ENCODE data around the gene ARF6.

Gene ARF6

DNA sequence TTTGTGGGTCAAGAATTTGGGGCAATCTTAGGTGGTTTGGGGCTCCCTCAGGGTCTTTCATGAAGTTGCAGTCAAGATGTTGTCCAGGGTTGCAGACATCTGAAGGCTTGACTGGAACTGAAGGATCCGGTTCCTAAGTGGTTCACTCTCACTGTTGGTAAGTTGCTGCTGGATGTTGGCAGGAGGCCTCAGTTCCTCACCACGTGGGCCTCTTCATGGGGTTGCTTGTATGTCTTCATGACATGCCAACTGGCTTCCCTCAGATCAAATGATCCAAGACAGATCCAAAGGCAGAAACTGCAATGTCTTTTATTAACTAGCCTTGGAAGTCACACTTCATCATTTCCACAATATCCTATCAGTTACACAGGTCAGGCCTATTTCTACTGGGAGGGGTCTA is 49.2 kb downstream of the ARF6 start:
- in situ Hi-C loops (cut with HindIII; ENCODE audit: low pct_unique_long_range_greater_than_20kb, low sequenced_read_pairs): no loop called here
- no peak for DNase-seq (ENCODE audit: low read depth in 1 of 2, low spot score in 1 of 2)
- no peak for TF ChIP-seq JUND (IDR thresholded peaks at IDR 0.05; ENCODE audit: low read depth)

DNA sequence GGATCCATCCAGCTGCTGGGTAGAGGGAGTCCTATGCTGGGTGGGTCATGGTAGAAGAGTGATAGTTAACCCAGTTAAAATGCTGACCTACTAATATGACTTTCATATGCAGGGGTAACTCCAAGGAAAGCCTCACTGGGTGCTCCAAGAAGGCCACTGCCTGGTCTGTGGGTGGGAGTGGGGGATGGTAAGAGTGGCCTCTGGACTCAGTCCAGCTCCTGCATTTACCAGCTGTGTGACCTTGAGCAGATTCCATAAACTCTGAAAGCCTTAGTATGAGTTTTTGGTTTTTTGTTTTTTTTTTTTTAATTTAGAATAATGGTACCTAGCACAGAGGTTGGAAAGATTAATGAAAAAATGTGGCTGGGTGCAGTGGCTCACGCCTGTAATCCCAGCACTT is 51.6 kb downstream of the ARF6 start:
- no peak for DNase-seq (ENCODE audit: low read depth in 1 of 2, low spot score in 1 of 2)
- in situ Hi-C loops (cut with HindIII; ENCODE audit: low pct_unique_long_range_greater_than_20kb, low sequenced_read_pairs): no loop called here
- TF ChIP-seq JUND (IDR thresholded peaks at IDR 0.05; ENCODE audit: low read depth): no peak

DNA sequence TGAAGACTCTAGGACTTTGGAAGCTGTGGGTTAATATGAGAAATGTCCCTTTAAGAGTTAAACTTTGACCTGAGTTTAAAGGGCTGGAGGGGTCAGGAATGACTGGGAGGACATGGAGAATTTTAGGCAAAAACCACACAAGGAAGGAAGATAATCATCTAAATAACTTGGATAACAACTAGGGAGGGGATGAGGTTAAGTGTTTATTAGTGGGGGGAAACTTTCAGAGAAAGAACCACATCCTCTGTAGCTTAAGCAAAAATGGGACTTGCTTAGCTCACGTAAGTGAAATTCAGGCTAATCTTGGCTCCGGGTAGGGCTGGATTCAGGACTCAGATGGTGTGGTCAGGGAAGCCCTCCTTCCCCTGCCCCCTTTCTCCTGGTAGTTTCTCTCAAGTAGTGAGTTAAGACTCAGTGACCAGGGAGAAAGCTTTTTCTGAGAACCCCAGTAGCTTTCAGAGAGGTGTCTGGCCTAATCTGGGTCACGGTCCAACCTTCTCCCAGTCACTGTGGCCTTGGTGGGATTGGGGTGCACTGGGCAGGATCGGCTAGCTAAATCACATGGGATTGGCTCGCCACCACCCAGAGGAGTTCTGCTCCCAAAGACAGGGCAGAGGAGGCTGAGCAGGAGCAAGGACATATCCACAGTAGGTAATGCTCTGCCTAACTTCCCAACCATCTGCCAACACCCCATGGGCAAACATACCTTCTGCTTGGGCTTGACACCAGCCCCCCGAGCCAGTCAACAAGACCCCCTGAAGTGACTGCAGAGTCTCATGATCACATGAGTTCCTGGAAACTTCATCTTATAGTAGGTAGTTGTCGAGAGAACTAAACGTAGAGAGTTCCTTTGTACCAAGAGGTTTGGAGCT is 52.8 kb downstream of the ARF6 start:
- DNase-seq (ENCODE audit: low read depth in 1 of 2, low spot score in 1 of 2): no peak
- TF ChIP-seq JUND (IDR thresholded peaks at IDR 0.05; ENCODE audit: low read depth): no peak
- in situ Hi-C loops (cut with HindIII; ENCODE audit: low pct_unique_long_range_greater_than_20kb, low sequenced_read_pairs): no loop called here

Measured in T47D (cell line).